ENCODE measurements around the gene SLIT3. TPM values are rescaled to one million over a fixed set of nuclear protein-coding genes. Genes with fewer than 3 reads are reported as not detected.

SLIT3 gene
- total and polyA plus RNA-seq, 9 of the 15 experiments (the other 6 are each of a cell fraction or from before 2014, with no cell fraction given), result 0.01 to 0.04 TPM; not detected in 7

GRCh38 chr5:169291877-169292276 lies 9.1 kb downstream of the SLIT3 start:
- ATAC-seq, result no peak
- Histone ChIP-seq H3K27me3 (ENCODE audit: control insufficient read depth in 2 of 2, insufficient read depth in 2 of 2, low read length in 2 of 2) (no peaks in the 10 kb centered on the region), H3K27ac (ENCODE audit: extremely low read depth, low read depth, low read length) (no peak overlapping the region), H2AFZ (ENCODE audit: low read depth, low read length) (no peak overlapping the region), H3K79me2 (ENCODE audit: control insufficient read depth, insufficient read depth, low read length) (no peaks in the 10 kb centered on the region), H3K4me3 (no peak overlapping the region), H4K20me1 (replicated peaks; ENCODE audit: control insufficient read depth, insufficient read depth, low read length) (no peaks in the 10 kb centered on the region), H3K4me1 (replicated peaks in 1 of 2; ENCODE audit: control insufficient read depth in 2 of 2, insufficient read depth in 2 of 2, low read length in 2 of 2) (no peaks in the 10 kb centered on the region), H3K9me1 (ENCODE audit: control insufficient read depth, insufficient read depth, low read length) (no peaks in the 10 kb centered on the region), H3K36me3 (ENCODE audit: control insufficient read depth, insufficient read depth, low read length) (no peaks in the 10 kb centered on the region), H3K4me2 (ENCODE audit: insufficient read depth, low read length) (no peak overlapping the region), H3K9me3 (replicated peaks; ENCODE audit: control insufficient read depth, insufficient read depth, low read depth, low read length) (no peaks in the 10 kb centered on the region), H3K9ac (ENCODE audit: insufficient read depth in 1 of 2, low read depth in 2 of 2, low read length in 2 of 2) (no peak overlapping the region)
- in situ Hi-C loops (cut with MboI), result loop anchor here (10.0 kb wide), 1 partner anchor 597 kb away; no protein-coding TSS in a partner anchor
- intact Hi-C loops (cut with micrococcal nuclease), result no loop called here
- no TSS peak for BruUV-seq (replicated peaks)
- TF ChIP-seq KDM4B (IDR thresholded peaks at IDR 0.05; ENCODE audit: borderline replicate concordance in 2 of 2, low read depth in 1 of 2), result no peak
- FAIRE-seq, result no peak
- ChIA-PET CTCF (ENCODE audit: low intra/inter-chr PET ratio) (no interaction called here), POLR2A (interaction anchor here (0.6 kb wide), 1 partner anchor 119 kb away, joined by 3 read pairs; no protein-coding TSS in a partner anchor)
- WGBS (ENCODE audit: insufficient coverage, low coverage, missing lambda C conversion rate), result 0% methylated on average over 4 of the region's 4 CpGs
- no peak for DNase-seq (ENCODE audit: extremely low read depth in 1 of 4, low spot score in 3 of 4)

- CTCF ChIA-PET (ENCODE audit: low intra/inter-chr PET ratio), result no interaction called here
- POLR2A ChIA-PET, result no interaction called here
- no peaks in the 10 kb centered on the region for H3K4me1 ChIP-seq (replicated peaks in 1 of 2; ENCODE audit: control insufficient read depth in 2 of 2, insufficient read depth in 2 of 2, low read length in 2 of 2)
- WGBS (ENCODE audit: insufficient coverage, low coverage, missing lambda C conversion rate), result 3% methylated on average over 6 of the region's 6 CpGs
- H2AFZ ChIP-seq (ENCODE audit: low read depth, low read length), result no peak overlapping the region
- H3K9ac ChIP-seq (ENCODE audit: insufficient read depth in 1 of 2, low read depth in 2 of 2, low read length in 2 of 2), result no peak overlapping the region
- no peaks in the 10 kb centered on the region for H3K9me1 ChIP-seq (ENCODE audit: control insufficient read depth, insufficient read depth, low read length)
- no peaks in the 10 kb centered on the region for H3K27me3 ChIP-seq (ENCODE audit: control insufficient read depth in 2 of 2, insufficient read depth in 2 of 2, low read length in 2 of 2)
- no peak overlapping the region for H3K27ac ChIP-seq (ENCODE audit: extremely low read depth, low read depth, low read length)
- no peaks in the 10 kb centered on the region for H3K79me2 ChIP-seq (ENCODE audit: control insufficient read depth, insufficient read depth, low read length)
- ATAC-seq (no peak), DNase-seq (ENCODE audit: extremely low read depth in 1 of 4, low spot score in 3 of 4) (no peak), FAIRE-seq (no peak)
- intact Hi-C loops (cut with micrococcal nuclease), result no loop called here
- H3K4me2 ChIP-seq (ENCODE audit: insufficient read depth, low read length), result no peak overlapping the region
- H3K4me3 ChIP-seq, result no peak overlapping the region
- H3K9me3 ChIP-seq (replicated peaks; ENCODE audit: control insufficient read depth, insufficient read depth, low read depth, low read length), result no peaks in the 10 kb centered on the region
- BruUV-seq (replicated peaks), result no TSS peak
- H3K36me3 ChIP-seq (ENCODE audit: control insufficient read depth, insufficient read depth, low read length), result no peaks in the 10 kb centered on the region
- in situ Hi-C loops (cut with MboI), result loop anchor here (10.0 kb wide), 1 partner anchor 596 kb away; no protein-coding TSS in a partner anchor
- no peaks in the 10 kb centered on the region for H4K20me1 ChIP-seq (replicated peaks; ENCODE audit: control insufficient read depth, insufficient read depth, low read length)
- TF ChIP-seq MBD1 (CRISPR knock-in tag; IDR thresholded peaks at IDR 0.05) (no peak), FIP1L1 (IDR thresholded peaks at IDR 0.05; ENCODE audit: low read depth, low read length, poor library complexity, severe bottlenecking) (no peak), NELFE (IDR thresholded peaks at IDR 0.05; ENCODE audit: insufficient read depth, insufficient read length) (no peak), ZKSCAN3 (CRISPR knock-in tag; IDR thresholded peaks at IDR 0.05) (no peak), TSHZ1 (CRISPR knock-in tag; IDR thresholded peaks at IDR 0.05) (no peak), ZNF561 (CRISPR knock-in tag; conservative IDR thresholded peaks at IDR 0.05) (no peak), ZNF395 (CRISPR knock-in tag; IDR thresholded peaks at IDR 0.05) (no peak)
Observed at GRCh38 chr5:169290895-169291294, 10.0 kb downstream of the SLIT3 start.
